ENCODE measurements around the gene FAM83C.

GRCh38 chr20:35290887-35291417, 1.3 kb downstream of the FAM83C start:
- no peak for TF ChIP-seq CTCF (IDR thresholded peaks at IDR 0.05 in 2 of 3, conservative IDR thresholded peaks at IDR 0.05 in 1 of 3; ENCODE audit: borderline replicate concordance in 1 of 3, insufficient read depth in 1 of 3, low read depth in 2 of 3, low read length in 2 of 3)
- no peak for TF ChIP-seq REST (IDR thresholded peaks at IDR 0.05; ENCODE audit: low read depth)
- no peak for TF ChIP-seq POLR2A (IDR thresholded peaks at IDR 0.05; ENCODE audit: borderline replicate concordance, extremely low read depth, insufficient read depth, insufficient read length)
- TF ChIP-seq ZFX (IDR thresholded peaks at IDR 0.05): no peak
